ENCODE measurements around the gene SPCS2. TPM values are rescaled to one million over a fixed set of nuclear protein-coding genes. Genes with fewer than 3 reads are reported as not detected.

Gene SPCS2
- total RNA-seq, 4 donors from 2014 or later = 6.4 to 59.9 (median 21.0) TPM

GRCh38 chr11:74980634-74981033 is 31.6 kb downstream of the SPCS2 start:
- in situ Hi-C loops (cut with MboI; ENCODE audit: low pct_ligation_motif_present in 1 of 4, low pct_unique_long_range_greater_than_20kb in 1 of 4, low sequenced_read_pairs in 3 of 4) (no loop called here), intact Hi-C loops (cut with DNase I; ENCODE audit: low total_unique reads) (no loop called here)
- H3K27me3 ChIP-seq = no peaks in the 10 kb centered on the region
- no peaks in the 10 kb centered on the region for H3K9me3 ChIP-seq
- peaks cover 0 to 28% (median 12%) of the 10 kb centered on the region in 4 donors for H3K36me3 ChIP-seq
- no peak for DNase-seq
- TF ChIP-seq CTCF (IDR thresholded peaks at IDR 0.05) = no peak
- TF ChIP-seq EP300 (IDR thresholded peaks at IDR 0.05; ENCODE audit: low read depth) = no peak
- TF ChIP-seq POLR2AphosphoS5 (IDR thresholded peaks at IDR 0.05) = no peak
- TF ChIP-seq POLR2A (IDR thresholded peaks at IDR 0.05) = no peak
- no peaks in the 10 kb centered on the region for H3K4me1 ChIP-seq
- H3K4me3 ChIP-seq = no peak overlapping the region
- no peak overlapping the region for H3K27ac ChIP-seq
- 77 to 83% methylated on average over 1 to 2 of the region's 2 CpGs for WGBS, 2 donors (ENCODE audit: low coverage in 1 of 2)

- no peak for DNase-seq
- Histone ChIP-seq H3K4me1 (no peaks in the 10 kb centered on the region), H3K27ac (no peak overlapping the region), H3K36me3 (peaks cover 0 to 17% (median 7%) of the 10 kb centered on the region in 4 donors), H3K9me3 (no peaks in the 10 kb centered on the region), H3K27me3 (no peaks in the 10 kb centered on the region), H3K4me3 (no peak overlapping the region)
- in situ Hi-C loops (cut with MboI; ENCODE audit: low pct_ligation_motif_present in 1 of 4, low pct_unique_long_range_greater_than_20kb in 1 of 4, low sequenced_read_pairs in 3 of 4) = no loop called here
- TF ChIP-seq CTCF (IDR thresholded peaks at IDR 0.05) (no peak), POLR2AphosphoS5 (IDR thresholded peaks at IDR 0.05) (no peak), EP300 (IDR thresholded peaks at IDR 0.05; ENCODE audit: low read depth) (no peak), POLR2A (IDR thresholded peaks at IDR 0.05) (no peak)
- WGBS, 2 donors (ENCODE audit: low coverage in 1 of 2) = 60 to 88% methylated on average over 1 of the region's 1 CpG
- intact Hi-C loops (cut with DNase I; ENCODE audit: low total_unique reads) = no loop called here
These were observed 32.8 kb downstream of the SPCS2 start for GRCh38 chr11:74981888-74982287.

GRCh38 chr11:74984070-74984469 is 35.0 kb downstream of the SPCS2 start:
- no peak for DNase-seq
- WGBS, 2 donors (ENCODE audit: low coverage in 1 of 2) = 56 to 74% methylated on average over 3 of the region's 3 CpGs
- intact Hi-C loops (cut with DNase I; ENCODE audit: low total_unique reads) = no loop called here

GRCh38 chr11:74984730-74985129 is 35.7 kb downstream of the SPCS2 start:
- Histone ChIP-seq H3K27ac (no peak overlapping the region), H3K9me3 (no peaks in the 10 kb centered on the region), H3K4me3 (no peak overlapping the region), H3K4me1 (peaks cover 0 to 11% (median 5%) of the 10 kb centered on the region in 4 donors), H3K27me3 (no peaks in the 10 kb centered on the region), H3K36me3 (peaks cover 0 to 2% (median 0%) of the 10 kb centered on the region in 4 donors)
- no peak for DNase-seq
- intact Hi-C loops (cut with DNase I; ENCODE audit: low total_unique reads) (no loop called here), in situ Hi-C loops (cut with MboI; ENCODE audit: low pct_ligation_motif_present in 1 of 4, low pct_unique_long_range_greater_than_20kb in 1 of 4, low sequenced_read_pairs in 3 of 4) (no loop called here)
- no peak for TF ChIP-seq POLR2AphosphoS5 (IDR thresholded peaks at IDR 0.05)
- no peak for TF ChIP-seq EP300 (IDR thresholded peaks at IDR 0.05; ENCODE audit: low read depth)
- no peak for TF ChIP-seq CTCF (IDR thresholded peaks at IDR 0.05)
- no peak for TF ChIP-seq POLR2A (IDR thresholded peaks at IDR 0.05)
- 86% methylated on average over 2 of the region's 2 CpGs; no CpG with 5 or more reads in 1 of the 2 donors for WGBS, 2 donors (ENCODE audit: low coverage in 1 of 2)

More at GRCh38 chr11:74984070-74984469, 35.0 kb downstream of the SPCS2 start:
- TF ChIP-seq CTCF (IDR thresholded peaks at IDR 0.05) (no peak), POLR2A (IDR thresholded peaks at IDR 0.05) (no peak), EP300 (IDR thresholded peaks at IDR 0.05; ENCODE audit: low read depth) (no peak), POLR2AphosphoS5 (IDR thresholded peaks at IDR 0.05) (no peak)
- peaks cover 0 to 4% (median under 1%) of the 10 kb centered on the region in 4 donors for H3K36me3 ChIP-seq
- in situ Hi-C loops (cut with MboI; ENCODE audit: low pct_ligation_motif_present in 1 of 4, low pct_unique_long_range_greater_than_20kb in 1 of 4, low sequenced_read_pairs in 3 of 4) = no loop called here
- no peaks in the 10 kb centered on the region for H3K9me3 ChIP-seq
- no peak overlapping the region for H3K27ac ChIP-seq
- no peaks in the 10 kb centered on the region for H3K27me3 ChIP-seq
- H3K4me1 ChIP-seq = peaks cover 0 to 5% (median 2%) of the 10 kb centered on the region in 4 donors
- H3K4me3 ChIP-seq = no peak overlapping the region

All from transverse colon (tissue), 4 donors.